ENCODE results near the gene KCNQ2.

KCNQ2 gene

GRCh38 chr20:63421913-63422312, 50.5 kb downstream of the KCNQ2 start:
- Histone ChIP-seq H3K4me3 (ENCODE audit: low read depth, low read length, poor library complexity, severe bottlenecking) (no peak overlapping the region), H3K9me2 (ENCODE audit: low read depth, low read length) (no peaks in the 10 kb centered on the region), H3K9ac (ENCODE audit: low read length) (no peak overlapping the region), H4K20me1 (ENCODE audit: insufficient read depth, low read length) (no peaks in the 10 kb centered on the region), H2AFZ (ENCODE audit: low read length) (no peak overlapping the region), H3K36me3 (ENCODE audit: insufficient read depth, low read length) (no peaks in the 10 kb centered on the region), H3K79me2 (ENCODE audit: insufficient read depth, low read length) (no peaks in the 10 kb centered on the region), H3K27me3 (ENCODE audit: insufficient read depth, low read length) (peaks cover 4% of the 10 kb centered on the region; the same call in 1 of the 2 replicates), H3K4me2 (ENCODE audit: low read length) (no peak overlapping the region), H3K27ac (ENCODE audit: low read depth, low read length, poor library complexity, severe bottlenecking) (no peak overlapping the region), H3K4me1 (ENCODE audit: insufficient read depth, low read length, severe bottlenecking) (no peaks in the 10 kb centered on the region), H3K9me3 (ENCODE audit: low read length) (no peaks in the 10 kb centered on the region), H3F3A (ENCODE audit: insufficient read depth, low read length) (no peaks in the 10 kb centered on the region)
- no peak for TF ChIP-seq EZH2 (IDR thresholded peaks at IDR 0.05; ENCODE audit: borderline replicate concordance, low read length)
- no peak for TF ChIP-seq CTCF (IDR thresholded peaks at IDR 0.05; ENCODE audit: low read length)

DNA sequence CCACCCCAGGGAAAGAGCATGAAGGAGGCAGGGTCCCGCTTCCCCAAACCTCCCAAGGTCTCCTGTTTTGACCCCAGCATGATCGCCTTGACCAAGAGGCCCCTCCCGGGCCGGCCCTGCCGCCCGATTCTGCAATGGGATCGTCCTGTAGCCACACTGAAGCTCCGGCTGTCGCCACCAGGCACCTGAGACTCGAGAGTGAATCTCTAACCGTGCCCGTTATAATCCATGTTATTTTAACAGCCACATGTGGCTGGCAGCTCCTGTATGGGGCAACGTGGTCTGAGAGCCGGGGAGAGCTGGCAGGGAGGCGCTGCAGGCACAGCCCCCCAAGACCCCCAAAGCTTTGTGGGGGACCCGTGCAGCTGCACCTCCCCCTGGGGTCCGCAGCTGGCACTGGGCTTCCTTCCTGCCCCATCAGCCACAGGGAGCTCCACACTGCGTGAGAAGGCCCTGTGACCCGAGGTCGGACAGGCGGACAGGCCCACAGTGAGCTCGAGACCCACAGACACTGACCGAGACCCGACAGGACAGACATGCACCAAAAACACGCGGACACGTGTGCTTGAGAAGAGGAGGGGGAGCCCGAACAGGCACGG, 51.3 kb downstream of the KCNQ2 start:
- Histone ChIP-seq H3K4me1 (ENCODE audit: insufficient read depth, low read length, severe bottlenecking) (no peaks in the 10 kb centered on the region), H3K36me3 (ENCODE audit: insufficient read depth, low read length) (no peaks in the 10 kb centered on the region), H3K9me2 (ENCODE audit: low read depth, low read length) (no peaks in the 10 kb centered on the region), H3K4me3 (ENCODE audit: low read depth, low read length, poor library complexity, severe bottlenecking) (no peak overlapping the region), H3K27me3 (ENCODE audit: insufficient read depth, low read length) (peaks cover 4% of the 10 kb centered on the region; the same call in 1 of the 2 replicates), H3K27ac (ENCODE audit: low read depth, low read length, poor library complexity, severe bottlenecking) (no peak overlapping the region), H3K4me2 (ENCODE audit: low read length) (no peak overlapping the region), H3K9ac (ENCODE audit: low read length) (no peak overlapping the region), H3K9me3 (ENCODE audit: low read length) (no peaks in the 10 kb centered on the region), H2AFZ (ENCODE audit: low read length) (no peak overlapping the region), H4K20me1 (ENCODE audit: insufficient read depth, low read length) (no peaks in the 10 kb centered on the region), H3K79me2 (ENCODE audit: insufficient read depth, low read length) (no peaks in the 10 kb centered on the region), H3F3A (ENCODE audit: insufficient read depth, low read length) (no peaks in the 10 kb centered on the region)
- no peak for TF ChIP-seq EZH2 (IDR thresholded peaks at IDR 0.05; ENCODE audit: borderline replicate concordance, low read length)
- no peak for TF ChIP-seq CTCF (IDR thresholded peaks at IDR 0.05; ENCODE audit: low read length)

GRCh38 chr20:63420359-63421093, 51.9 kb downstream of the KCNQ2 start:
- H3K4me1 ChIP-seq (ENCODE audit: insufficient read depth, low read length, severe bottlenecking) = no peaks in the 10 kb centered on the region
- no peaks in the 10 kb centered on the region for H3F3A ChIP-seq (ENCODE audit: insufficient read depth, low read length)
- no peaks in the 10 kb centered on the region for H3K9me2 ChIP-seq (ENCODE audit: low read depth, low read length)
- no peak overlapping the region for H3K9ac ChIP-seq (ENCODE audit: low read length)
- no peak overlapping the region for H2AFZ ChIP-seq (ENCODE audit: low read length)
- no peak overlapping the region for H3K4me3 ChIP-seq (ENCODE audit: low read depth, low read length, poor library complexity, severe bottlenecking)
- H4K20me1 ChIP-seq (ENCODE audit: insufficient read depth, low read length) = no peaks in the 10 kb centered on the region
- TF ChIP-seq CTCF (IDR thresholded peaks at IDR 0.05; ENCODE audit: low read length) (no peak), EZH2 (IDR thresholded peaks at IDR 0.05; ENCODE audit: borderline replicate concordance, low read length) (no peak)
- H3K4me2 ChIP-seq (ENCODE audit: low read length) = no peak overlapping the region
- H3K27me3 ChIP-seq (ENCODE audit: insufficient read depth, low read length) = 0 out of 2 replicates have a peak, but pooled peaks cover 4% of the 10 kb centered on the region
- no peaks in the 10 kb centered on the region for H3K79me2 ChIP-seq (ENCODE audit: insufficient read depth, low read length)
- no peak overlapping the region for H3K27ac ChIP-seq (ENCODE audit: low read depth, low read length, poor library complexity, severe bottlenecking)
- H3K9me3 ChIP-seq (ENCODE audit: low read length) = no peaks in the 10 kb centered on the region
- no peaks in the 10 kb centered on the region for H3K36me3 ChIP-seq (ENCODE audit: insufficient read depth, low read length)
